ENCODE results near the gene GRM4.
A peak's percentile ranks its signal among the peaks of the same experiment; 100 is the strongest.

The GRM4 gene

DNA sequence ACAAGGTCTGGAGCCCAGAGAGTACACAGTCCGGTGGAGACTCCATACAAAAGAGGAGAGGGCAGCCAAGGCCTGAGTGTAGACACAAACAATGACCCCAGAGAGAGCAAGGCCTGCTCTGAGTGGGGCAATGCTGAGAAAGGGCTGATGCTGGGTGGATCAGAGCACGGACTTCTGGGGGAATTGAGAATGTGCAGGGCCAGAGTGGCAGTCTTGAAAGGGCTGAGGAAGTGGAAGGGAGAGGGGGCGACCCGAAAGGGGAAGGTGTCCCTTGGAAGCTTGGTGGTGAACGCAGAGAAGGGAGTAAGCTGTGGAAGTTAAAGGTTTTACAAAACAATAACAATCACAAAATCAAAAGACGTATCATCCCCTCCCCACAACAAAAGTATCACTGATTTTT lies 12.0 kb upstream of the GRM4 start:
- CTCF ChIA-PET: interaction anchor here (0.6 kb wide), 2 partner anchors 150 to 256 kb away, joined by 3 to 4 read pairs; no protein-coding TSS in a partner anchor

GRCh38 chr6:34157236-34157830 lies 11.4 kb upstream of the GRM4 start:
- POLR2A ChIA-PET (ENCODE audit: low non-redundant PET): no interaction called here

More for the DNA sequence above, 12.0 kb upstream of the GRM4 start:
- POLR2A ChIA-PET (ENCODE audit: low non-redundant PET): no interaction called here
- H3K27ac ChIP-seq: no peak overlapping the region
- TF ChIP-seq, protein P1, sequence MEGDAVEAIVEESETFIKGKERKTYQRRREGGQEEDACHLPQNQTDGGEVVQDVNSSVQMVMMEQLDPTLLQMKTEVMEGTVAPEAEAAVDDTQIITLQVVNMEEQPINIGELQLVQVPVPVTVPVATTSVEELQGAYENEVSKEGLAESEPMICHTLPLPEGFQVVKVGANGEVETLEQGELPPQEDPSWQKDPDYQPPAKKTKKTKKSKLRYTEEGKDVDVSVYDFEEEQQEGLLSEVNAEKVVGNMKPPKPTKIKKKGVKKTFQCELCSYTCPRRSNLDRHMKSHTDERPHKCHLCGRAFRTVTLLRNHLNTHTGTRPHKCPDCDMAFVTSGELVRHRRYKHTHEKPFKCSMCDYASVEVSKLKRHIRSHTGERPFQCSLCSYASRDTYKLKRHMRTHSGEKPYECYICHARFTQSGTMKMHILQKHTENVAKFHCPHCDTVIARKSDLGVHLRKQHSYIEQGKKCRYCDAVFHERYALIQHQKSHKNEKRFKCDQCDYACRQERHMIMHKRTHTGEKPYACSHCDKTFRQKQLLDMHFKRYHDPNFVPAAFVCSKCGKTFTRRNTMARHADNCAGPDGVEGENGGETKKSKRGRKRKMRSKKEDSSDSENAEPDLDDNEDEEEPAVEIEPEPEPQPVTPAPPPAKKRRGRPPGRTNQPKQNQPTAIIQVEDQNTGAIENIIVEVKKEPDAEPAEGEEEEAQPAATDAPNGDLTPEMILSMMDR (conservative IDR thresholded peaks at IDR 0.05; ENCODE audit: low read depth): no peak
- no peak for DNase-seq (ENCODE audit: low spot score)

GRCh38 chr6:34155471-34156300 lies 9.8 kb upstream of the GRM4 start:
- no peak overlapping the region for H3K27ac ChIP-seq
- TF ChIP-seq, protein P1 (conservative IDR thresholded peaks at IDR 0.05; ENCODE audit: low read depth): no peak
- ChIA-PET POLR2A (ENCODE audit: low non-redundant PET) (no interaction called here), CTCF (interaction anchor here (0.6 to 3.0 kb wide), 10 partner anchors 8 to 444 kb away, joined by 3 to 33 read pairs (median 5); partner anchors contain the start of genes GRM4 and UQCC2)
- DNase-seq (ENCODE audit: low spot score): no peak

More at GRCh38 chr6:34157236-34157830, 11.4 kb upstream of the GRM4 start:
- TF ChIP-seq, protein P1 (conservative IDR thresholded peaks at IDR 0.05; ENCODE audit: low read depth): no peak
- CTCF ChIA-PET: interaction anchor here (0.6 kb wide), 3 partner anchors 151 to 442 kb away, joined by 3 to 4 read pairs (median 3); no protein-coding TSS in a partner anchor
- no peak for DNase-seq (ENCODE audit: low spot score)
- no peak overlapping the region for H3K27ac ChIP-seq

- POLR2A ChIA-PET (ENCODE audit: low non-redundant PET): no interaction called here
- peak; percentile 81 for DNase-seq (ENCODE audit: low spot score)
- CTCF ChIA-PET: interaction anchor here (0.6 to 3.0 kb wide), 20 partner anchors 9 to 1238 kb away, joined by 3 to 33 read pairs (median 4); partner anchors contain the start of genes GRM4 and UQCC2
- no peak overlapping the region for H3K27ac ChIP-seq
- TF ChIP-seq, protein P1 (conservative IDR thresholded peaks at IDR 0.05; ENCODE audit: low read depth): peak; percentile 97
Observed at GRCh38 chr6:34154668-34155447, 9.0 kb upstream of the GRM4 start.

DNA sequence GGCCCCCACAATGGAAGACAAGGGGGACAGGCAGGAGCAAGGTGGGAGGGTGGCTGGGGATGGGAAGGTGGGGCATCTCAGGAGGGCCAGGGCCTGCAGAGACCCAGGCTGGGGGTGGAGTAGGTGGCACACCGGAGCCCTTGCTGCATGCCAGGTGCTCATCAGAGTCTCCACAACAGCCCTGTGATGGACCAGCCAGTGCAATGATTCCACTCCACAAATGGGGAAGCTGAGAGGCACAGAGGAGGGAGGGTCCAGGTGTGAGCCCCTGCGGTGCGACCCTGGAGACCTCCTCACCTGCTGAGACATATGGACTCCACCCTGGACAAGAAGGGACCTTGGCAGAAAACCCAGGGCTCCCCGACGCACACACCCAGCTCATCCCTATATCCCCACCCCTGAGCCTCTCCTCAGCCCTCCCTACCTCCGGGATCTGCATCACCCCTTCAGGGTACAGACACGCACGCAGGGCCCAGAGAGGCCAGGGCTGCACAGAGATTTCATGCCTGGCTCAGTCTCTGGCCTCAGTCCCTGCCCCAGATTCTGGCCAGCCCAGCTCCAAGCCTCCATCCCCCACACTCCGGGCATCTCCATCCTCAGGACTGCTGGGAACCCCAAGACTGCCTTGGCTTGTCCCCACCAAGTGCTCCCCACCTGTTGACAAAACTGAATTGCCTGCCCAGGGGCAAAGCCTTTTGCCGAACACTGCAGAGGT lies 7.1 kb upstream of the GRM4 start:
- H3K27ac ChIP-seq: no peak overlapping the region
- CTCF ChIA-PET: interaction anchor here (1.0 to 3.0 kb wide), 3 partner anchors 41 to 385 kb away, joined by 3 to 33 read pairs (median 4); no protein-coding TSS in a partner anchor
- TF ChIP-seq, protein P1 (conservative IDR thresholded peaks at IDR 0.05; ENCODE audit: low read depth): no peak
- DNase-seq (ENCODE audit: low spot score): no peak
- POLR2A ChIA-PET (ENCODE audit: low non-redundant PET): no interaction called here

Data from RWPE1 (cell line).